NCI-H526 treated with DMSO at 0.1 percent for 48 hours (cell line): ENCODE measurements around the gene PEX14.
"Not testable (repeated sequence)": the region's sequence is repeated elsewhere in the genome, so short reads cannot be mapped to it uniquely, and the experiment has no call there.

Experiments
- DNase-seq: peaks from one replicate; lab custom pipeline; 2025; lab: John Stamatoyannopoulos, UW

PEX14 gene

GRCh38 chr1:10495475-10495817 lies 20.7 kb downstream of the PEX14 start:
- no peak for DNase-seq

GRCh38 chr1:10495952-10496351 lies 21.2 kb downstream of the PEX14 start:
- no peak for DNase-seq

- DNase-seq, result no peak
Observed at GRCh38 chr1:10497109-10497508, 22.4 kb downstream of the PEX14 start.

GRCh38 chr1:10498231-10498630 lies 23.5 kb downstream of the PEX14 start:
- no peak for DNase-seq

- DNase-seq, result no peak
Observed at GRCh38 chr1:10502206-10502605, 27.5 kb downstream of the PEX14 start.

GRCh38 chr1:10504249-10504648 lies 29.5 kb downstream of the PEX14 start:
- DNase-seq, result no peak

- not testable (repeated sequence) for DNase-seq
Observed at GRCh38 chr1:10506046-10506676, 31.4 kb downstream of the PEX14 start.

GRCh38 chr1:10506677-10507047 lies 31.9 kb downstream of the PEX14 start:
- no peak for DNase-seq

- DNase-seq, result peak; percentile 69
Observed at GRCh38 chr1:10507111-10507879, 32.5 kb downstream of the PEX14 start.

- no peak for DNase-seq
Observed at GRCh38 chr1:10508511-10508951, 33.8 kb downstream of the PEX14 start.

GRCh38 chr1:10509809-10510509 lies 35.2 kb downstream of the PEX14 start:
- no peak for DNase-seq

GRCh38 chr1:10510520-10511493 lies 36.1 kb downstream of the PEX14 start:
- DNase-seq, result no peak

- DNase-seq, result no peak
Observed at GRCh38 chr1:10511494-10511885, 36.7 kb downstream of the PEX14 start.

- no peak for DNase-seq
Observed at GRCh38 chr1:10513199-10513598, 38.4 kb downstream of the PEX14 start.

GRCh38 chr1:10514490-10515235 lies 39.9 kb downstream of the PEX14 start:
- DNase-seq, result peak; percentile 9

- no peak for DNase-seq
Observed at GRCh38 chr1:10515301-10515975, 40.7 kb downstream of the PEX14 start.

GRCh38 chr1:10515976-10516750 lies 41.4 kb downstream of the PEX14 start:
- DNase-seq, result no peak

- DNase-seq, result no peak
Observed at GRCh38 chr1:10516925-10517676, 42.4 kb downstream of the PEX14 start.

- DNase-seq, result no peak
Observed at GRCh38 chr1:10517677-10517982, 42.9 kb downstream of the PEX14 start.
